Left lung (tissue), 10 donors: ENCODE measurements around the gene CDK14. TPM values are rescaled to one million over a fixed set of nuclear protein-coding genes. Genes with fewer than 3 reads are reported as not detected.
A peak's percentile ranks its signal among the peaks of the same experiment; 100 is the strongest.

Source experiments
- ATAC-seq: fragments of 200-7000 bp; cut with Tn5 transposase; one replicate; pipeline ENCODE4 v1.9.1; 2020; ENCODE audit warnings: moderate library complexity
- DNase-seq, 4 donors: peaks; one replicate each; pipeline ENCODE4 v3.0.0-alpha.2; 2013 to 2020
- H3K27ac ChIP-seq, 2 donors: fragments of 200-600 bp; sonication (generic) in 1 of 2; one replicate each; pipeline versions ENCODE4 v1.5.0 to v1.8.0; 2020 to 2021
- H3K27me3 ChIP-seq, 2 donors: fragments of 200-600 bp; sonication (generic) in 1 of 2; one replicate each; pipeline versions ENCODE4 v1.5.0 to v1.8.0; 2020 to 2021
- H3K36me3 ChIP-seq, 2 donors: fragments of 200-600 bp; sonication (generic) in 1 of 2; one replicate each; pipeline versions ENCODE4 v1.5.0 to v1.8.0; 2020 to 2021
- H3K4me1 ChIP-seq, 2 donors: fragments of 200-600 bp; one replicate each; pipeline ENCODE4 v1.8.0; 2021
- H3K4me3 ChIP-seq, 2 donors: fragments of 200-600 bp; sonication (generic) in 1 of 2; one replicate each; pipeline versions ENCODE4 v1.5.0 to v1.8.0; 2020 to 2021; ENCODE audit warnings: mild to moderate bottlenecking in 1 of 2
- H3K9me3 ChIP-seq, 2 donors: fragments of 200-600 bp; sonication (generic) in 1 of 2; one replicate each; pipeline versions ENCODE4 v1.5.0 to v1.8.0; 2020 to 2021
- intact Hi-C, 2 donors: fragments of 100-400 bp; cut with DNase I; formaldehyde crosslinking; loops; one replicate each; pipeline versions ENCODE4 v1.11.2 to v1.14.2; 2022
- polyA plus RNA-seq, 6 donors: library from polyadenylated mRNA; unstranded; fragments of 120-200 nt; gene quantifications; one replicate each; pipeline ENCODE4 v1.2.1, GENCODE V29; 2013; ENCODE audit not compliant: insufficient read length in 6 of 6
- total RNA-seq, 2 donors: library from RNA; stranded (reverse); fragmentation: NEBNext Ultra II Directional; extraction: Animal tissue kit (Norgen Biotek cat#: 25700); gene quantifications; one replicate each; pipeline ENCODE4 v1.2.1, GENCODE V29; 2021
- TF ChIP-seq, protein P1 (sequence below), 2 donors: fragments of 200-600 bp; sonication (generic) in 1 of 2; IDR thresholded peaks; one replicate each; pipeline versions ENCODE4 v1.5.0 to v1.8.0; 2021; ENCODE audit warnings: antibody characterized with exemption in 2 of 2
- donor health status: DM: no; HTN: yes; CAD: no.
- donor health status: DM: no; HTN: no; CAD: no.

The CDK14 gene
- total and polyA plus RNA-seq, 8 donors, result 24.1 to 45.1 (median 30.0) TPM

DNA sequence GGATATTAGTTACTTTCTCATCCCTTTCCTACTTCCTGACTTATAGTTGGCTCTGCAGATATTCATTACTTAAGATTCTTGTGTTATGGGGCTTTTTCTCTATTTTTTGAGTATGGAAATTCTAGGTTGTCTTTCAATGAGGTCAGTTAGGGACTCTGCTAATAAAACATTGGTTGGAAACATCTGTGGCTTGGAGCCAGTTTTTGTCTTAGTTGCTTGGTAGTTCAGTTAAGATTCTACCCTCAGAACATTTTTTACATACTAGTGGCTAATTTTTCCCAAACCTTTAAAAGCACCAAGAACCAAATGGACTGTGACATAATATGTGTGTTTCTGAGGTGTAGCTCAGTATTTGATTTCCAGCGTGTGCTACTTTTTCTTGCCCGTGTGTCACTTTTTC, 362.5 kb downstream of the CDK14 start:
- Histone ChIP-seq H3K4me3 (no peak overlapping the region), H3K36me3 (peaks cover 0 to 3% of the 10 kb centered on the region in 2 donors), H3K9me3 (no peaks in the 10 kb centered on the region), H3K27ac (no peak overlapping the region), H3K27me3 (no peaks in the 10 kb centered on the region), H3K4me1 (peaks cover 0 to 4% of the 10 kb centered on the region in 2 donors)
- TF ChIP-seq, protein P1, sequence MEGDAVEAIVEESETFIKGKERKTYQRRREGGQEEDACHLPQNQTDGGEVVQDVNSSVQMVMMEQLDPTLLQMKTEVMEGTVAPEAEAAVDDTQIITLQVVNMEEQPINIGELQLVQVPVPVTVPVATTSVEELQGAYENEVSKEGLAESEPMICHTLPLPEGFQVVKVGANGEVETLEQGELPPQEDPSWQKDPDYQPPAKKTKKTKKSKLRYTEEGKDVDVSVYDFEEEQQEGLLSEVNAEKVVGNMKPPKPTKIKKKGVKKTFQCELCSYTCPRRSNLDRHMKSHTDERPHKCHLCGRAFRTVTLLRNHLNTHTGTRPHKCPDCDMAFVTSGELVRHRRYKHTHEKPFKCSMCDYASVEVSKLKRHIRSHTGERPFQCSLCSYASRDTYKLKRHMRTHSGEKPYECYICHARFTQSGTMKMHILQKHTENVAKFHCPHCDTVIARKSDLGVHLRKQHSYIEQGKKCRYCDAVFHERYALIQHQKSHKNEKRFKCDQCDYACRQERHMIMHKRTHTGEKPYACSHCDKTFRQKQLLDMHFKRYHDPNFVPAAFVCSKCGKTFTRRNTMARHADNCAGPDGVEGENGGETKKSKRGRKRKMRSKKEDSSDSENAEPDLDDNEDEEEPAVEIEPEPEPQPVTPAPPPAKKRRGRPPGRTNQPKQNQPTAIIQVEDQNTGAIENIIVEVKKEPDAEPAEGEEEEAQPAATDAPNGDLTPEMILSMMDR (IDR thresholded peaks at IDR 0.05), result no peak
- DNase-seq (peak in 2 of 4 donors; percentile 19 to 37), ATAC-seq (no peak)
- intact Hi-C loops, result no loop called here

GRCh38 chr7:90961037-90961725, 365.1 kb downstream of the CDK14 start:
- H3K36me3 ChIP-seq, result no peaks in the 10 kb centered on the region
- TF ChIP-seq, protein P1 (IDR thresholded peaks at IDR 0.05), result no peak
- no peak overlapping the region for H3K27ac ChIP-seq
- no peaks in the 10 kb centered on the region for H3K9me3 ChIP-seq
- intact Hi-C loops, result no loop called here
- ATAC-seq, result no peak
- DNase-seq, result no peak
- H3K4me1 ChIP-seq, result peaks cover 0 to 4% of the 10 kb centered on the region in 2 donors
- no peak overlapping the region for H3K4me3 ChIP-seq
- H3K27me3 ChIP-seq, result no peaks in the 10 kb centered on the region

DNA sequence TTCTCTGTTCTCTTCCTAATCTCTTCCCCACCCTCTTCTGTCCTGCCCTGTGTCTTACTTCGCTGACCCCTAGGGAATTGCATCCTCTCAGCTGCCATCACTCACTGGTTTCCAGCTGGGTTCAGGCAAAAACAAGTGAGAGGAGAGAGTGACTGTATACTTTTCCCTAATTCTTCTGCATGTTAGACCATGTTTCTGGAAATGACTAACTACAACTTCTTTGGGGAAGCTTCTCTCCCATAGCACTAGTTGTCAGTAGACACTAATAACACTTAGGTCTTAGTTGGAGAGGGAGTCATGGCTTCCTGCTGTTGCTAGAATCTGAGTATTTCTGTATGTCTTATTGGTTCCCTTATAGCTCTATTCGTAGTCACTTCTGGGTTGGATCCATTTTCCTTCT, 369.1 kb downstream of the CDK14 start:
- TF ChIP-seq, protein P1 (IDR thresholded peaks at IDR 0.05), result no peak
- intact Hi-C loops, result no loop called here
- H3K36me3 ChIP-seq, result no peaks in the 10 kb centered on the region

GRCh38 chr7:90966346-90966745, 370.2 kb downstream of the CDK14 start:
- Histone ChIP-seq H3K27me3 (no peaks in the 10 kb centered on the region), H3K4me1 (no peaks in the 10 kb centered on the region), H3K4me3 (no peak overlapping the region), H3K36me3 (no peaks in the 10 kb centered on the region), H3K9me3 (no peaks in the 10 kb centered on the region), H3K27ac (no peak overlapping the region)
- ATAC-seq (no peak), DNase-seq (no peak)
- intact Hi-C loops, result no loop called here
- TF ChIP-seq, protein P1 (IDR thresholded peaks at IDR 0.05), result no peak

More for the DNA sequence above, 369.1 kb downstream of the CDK14 start:
- Histone ChIP-seq H3K9me3 (no peaks in the 10 kb centered on the region), H3K4me1 (no peaks in the 10 kb centered on the region), H3K4me3 (no peak overlapping the region), H3K27me3 (no peaks in the 10 kb centered on the region), H3K27ac (no peak overlapping the region)
- no peak for DNase-seq
- ATAC-seq, result no peak

DNA sequence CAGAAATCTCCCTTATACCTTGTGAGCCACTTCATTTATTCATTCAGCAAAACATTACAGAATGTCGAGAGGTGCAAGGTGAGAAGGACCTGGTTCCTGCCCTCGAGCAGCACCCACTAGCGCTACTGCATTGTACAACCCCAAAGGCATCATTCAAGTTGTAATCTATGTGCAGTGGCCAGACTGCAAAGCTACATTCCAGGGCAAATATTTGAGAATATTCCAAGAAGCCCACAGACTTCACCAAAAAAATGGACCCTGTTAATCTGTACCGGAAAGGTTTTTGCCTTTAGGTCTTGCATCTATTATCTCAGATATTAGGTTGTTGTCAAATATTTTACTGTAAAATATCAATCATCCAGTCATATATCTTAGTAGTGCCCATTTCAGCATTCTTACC, 372.8 kb downstream of the CDK14 start:
- H3K4me1 ChIP-seq, result no peaks in the 10 kb centered on the region
- H3K9me3 ChIP-seq, result peaks cover 0 to 9% of the 10 kb centered on the region in 2 donors
- no peaks in the 10 kb centered on the region for H3K27me3 ChIP-seq
- no peak overlapping the region for H3K4me3 ChIP-seq
- ATAC-seq (no peak), DNase-seq (no peak)
- TF ChIP-seq, protein P1 (IDR thresholded peaks at IDR 0.05), result no peak
- intact Hi-C loops, result no loop called here
- no peak overlapping the region for H3K27ac ChIP-seq
- no peaks in the 10 kb centered on the region for H3K36me3 ChIP-seq
